Measurements from ENCODE around the gene XPC. TPM values are rescaled to one million over a fixed set of nuclear protein-coding genes. Genes with fewer than 3 reads are reported as not detected.

The XPC gene
- total RNA-seq, 1 donor from 2014 or later: 41.6 TPM

GRCh38 chr3:14169871-14170270 lies 8.5 kb downstream of the XPC start:
- DNase-seq (ENCODE audit: low read depth, low spot score): no peak
- Mint-ChIP-seq H3K4me3 (no peak overlapping the region), H3K9me3 (no peaks in the 10 kb centered on the region), H3K4me1 (peaks cover 2% of the 10 kb centered on the region), H3K27ac (ENCODE audit: unreplicated experiment) (no peak overlapping the region), H3K27me3 (ENCODE audit: low read depth) (no peaks in the 10 kb centered on the region), H3K36me3 (ENCODE audit: low read depth) (peaks cover 22% of the 10 kb centered on the region)
- no peak for TF ChIP-seq CTCF (conservative IDR thresholded peaks at IDR 0.05)

GRCh38 chr3:14169435-14169834 lies 9.0 kb downstream of the XPC start:
- H3K36me3 Mint-ChIP-seq (ENCODE audit: low read depth): peaks cover 24% of the 10 kb centered on the region
- H3K4me3 Mint-ChIP-seq: no peak overlapping the region
- no peak for DNase-seq (ENCODE audit: low read depth, low spot score)
- no peak overlapping the region for H3K27ac Mint-ChIP-seq (ENCODE audit: unreplicated experiment)
- H3K9me3 Mint-ChIP-seq: no peaks in the 10 kb centered on the region
- H3K27me3 Mint-ChIP-seq (ENCODE audit: low read depth): no peaks in the 10 kb centered on the region
- no peaks in the 10 kb centered on the region for H3K4me1 Mint-ChIP-seq
- TF ChIP-seq CTCF (conservative IDR thresholded peaks at IDR 0.05): no peak

GRCh38 chr3:14166877-14167603 lies 11.4 kb downstream of the XPC start:
- Mint-ChIP-seq H3K4me1 (no peaks in the 10 kb centered on the region), H3K4me3 (no peak overlapping the region), H3K27ac (ENCODE audit: unreplicated experiment) (no peak overlapping the region), H3K36me3 (ENCODE audit: low read depth) (peaks cover 39% of the 10 kb centered on the region), H3K27me3 (ENCODE audit: low read depth) (no peaks in the 10 kb centered on the region), H3K9me3 (peaks cover 4% of the 10 kb centered on the region)
- no peak for DNase-seq (ENCODE audit: low read depth, low spot score)
- TF ChIP-seq CTCF (conservative IDR thresholded peaks at IDR 0.05): no peak

- Mint-ChIP-seq H3K27me3 (ENCODE audit: low read depth) (no peaks in the 10 kb centered on the region), H3K4me3 (no peak overlapping the region), H3K4me1 (no peaks in the 10 kb centered on the region), H3K36me3 (ENCODE audit: low read depth) (peaks cover 61% of the 10 kb centered on the region), H3K9me3 (peaks cover 13% of the 10 kb centered on the region), H3K27ac (ENCODE audit: unreplicated experiment) (no peak overlapping the region)
- TF ChIP-seq CTCF (conservative IDR thresholded peaks at IDR 0.05): no peak
- no peak for DNase-seq (ENCODE audit: low read depth, low spot score)
Measured at GRCh38 chr3:14162178-14162577, 16.2 kb downstream of the XPC start.

- no peaks in the 10 kb centered on the region for H3K4me1 Mint-ChIP-seq
- peaks cover 65% of the 10 kb centered on the region for H3K36me3 Mint-ChIP-seq (ENCODE audit: low read depth)
Measured at GRCh38 chr3:14161282-14161681, 17.1 kb downstream of the XPC start.

More at GRCh38 chr3:14161282-14161681, 17.1 kb downstream of the XPC start:
- TF ChIP-seq CTCF (conservative IDR thresholded peaks at IDR 0.05): no peak
- DNase-seq (ENCODE audit: low read depth, low spot score): no peak
- H3K4me3 Mint-ChIP-seq: no peak overlapping the region
- H3K27me3 Mint-ChIP-seq (ENCODE audit: low read depth): no peaks in the 10 kb centered on the region
- H3K27ac Mint-ChIP-seq (ENCODE audit: unreplicated experiment): no peak overlapping the region
- H3K9me3 Mint-ChIP-seq: peaks cover 13% of the 10 kb centered on the region

Data from neural crest cell (in vitro differentiated cells).